ENCODE data around the gene KCNAB2. TPM values are rescaled to one million over a fixed set of nuclear protein-coding genes. Genes with fewer than 3 reads are reported as not detected.

KCNAB2 gene
- polyA plus RNA-seq, 3 donors from 2014 or later: 26.1 to 73.8 (median 42.7) TPM

DNA sequence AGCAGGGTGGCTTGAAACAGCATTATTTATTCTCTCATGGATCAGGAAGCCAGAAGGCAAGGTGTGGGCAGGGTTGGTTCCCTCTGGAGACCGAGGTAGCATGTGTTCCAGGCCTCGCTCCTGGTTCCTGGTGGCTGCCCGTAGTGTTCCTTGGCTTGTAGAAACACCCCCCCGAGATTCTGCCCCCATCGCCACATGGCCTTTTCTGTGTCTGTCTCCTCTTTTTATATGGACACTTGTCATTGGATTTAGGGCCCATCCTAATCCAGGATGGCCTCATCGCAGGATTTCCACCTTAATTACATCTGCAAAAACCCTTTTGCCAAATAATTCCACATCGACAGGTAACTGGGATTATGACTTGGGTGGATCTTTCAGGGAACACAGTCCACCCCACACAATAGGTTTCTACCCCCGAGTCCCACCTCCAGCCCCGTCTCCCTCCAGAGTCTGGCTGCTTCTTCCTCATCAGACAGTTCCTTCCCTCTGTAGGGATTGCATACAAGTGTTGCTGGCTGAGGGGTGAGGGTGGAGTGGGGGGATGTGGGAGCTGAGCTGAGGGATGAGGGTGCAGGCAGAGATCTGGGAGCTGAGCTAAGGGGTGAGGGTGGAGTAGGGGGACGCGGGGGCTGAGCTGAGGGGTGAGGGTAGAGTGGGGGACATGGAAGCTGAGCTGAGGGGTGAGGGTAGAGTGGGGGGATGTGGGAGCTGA lies 41.1 kb upstream of the KCNAB2 start:
- Mint-ChIP-seq H3K36me3 (peaks cover 0 to 4% (median 0%) of the 10 kb centered on the region in 3 donors), H3K4me3 (peak overlapping the region in 3 of 5 donors; percentile 38 to 60 (median 54))

DNA sequence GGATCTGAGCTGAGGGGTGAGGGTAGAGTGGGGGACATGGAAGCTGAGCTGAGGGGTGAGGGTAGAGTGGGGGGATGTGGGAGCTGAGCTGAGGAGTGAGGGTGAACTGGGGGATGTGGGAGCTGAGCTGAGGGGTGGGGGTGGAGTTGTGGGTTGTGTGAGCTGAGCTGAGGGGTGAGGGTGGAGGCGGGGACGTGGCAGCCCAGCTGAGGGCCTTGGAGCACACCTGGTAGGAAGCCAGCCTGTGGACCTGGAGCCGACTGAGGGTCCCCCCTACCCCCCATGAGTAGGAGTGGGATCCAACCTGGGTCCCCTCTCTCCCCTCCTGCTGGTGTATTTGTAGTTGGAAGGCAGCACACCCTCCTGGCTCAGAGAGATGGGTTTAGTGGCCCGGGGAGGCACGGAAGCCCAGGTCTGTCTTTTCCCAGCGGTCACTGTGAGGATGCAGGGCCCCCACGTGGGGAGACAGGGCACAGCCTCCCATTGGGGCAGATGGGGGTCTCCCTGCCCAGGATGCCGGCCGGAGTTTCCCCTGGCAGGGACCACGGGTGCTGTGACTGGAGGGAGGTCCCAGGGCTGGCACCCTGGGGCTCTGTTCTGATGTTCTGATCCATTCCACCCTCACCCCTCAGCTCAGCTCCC lies 40.3 kb upstream of the KCNAB2 start:
- H3K4me1 Mint-ChIP-seq: peaks cover 58 to 67% of the 10 kb centered on the region in 2 donors
- H3K27me3 Mint-ChIP-seq (ENCODE audit: low read depth in 3 of 3): peaks cover 0 to 2% (median 1%) of the 10 kb centered on the region in 3 donors
- peak overlapping the region in 3 of 6 donors; percentile 31 to 74 (median 73) for H3K27ac Mint-ChIP-seq
- peak overlapping the region in 2 of 5 donors; percentile 17 to 29 for H3K4me3 Mint-ChIP-seq
- H3K36me3 Mint-ChIP-seq: peaks cover 0 to 4% (median 0%) of the 10 kb centered on the region in 3 donors
- no peaks in the 10 kb centered on the region for H3K9me3 Mint-ChIP-seq
- DNase-seq: no peak

More for the DNA sequence above, 41.1 kb upstream of the KCNAB2 start:
- Mint-ChIP-seq H3K27ac (peak overlapping the region in 3 of 6 donors; percentile 23 to 93 (median 78)), H3K4me1 (peaks cover 57 to 63% of the 10 kb centered on the region in 2 donors), H3K27me3 (ENCODE audit: low read depth in 3 of 3) (peaks cover 0 to 2% (median 1%) of the 10 kb centered on the region in 3 donors), H3K9me3 (no peaks in the 10 kb centered on the region)
- DNase-seq: no peak

DNA sequence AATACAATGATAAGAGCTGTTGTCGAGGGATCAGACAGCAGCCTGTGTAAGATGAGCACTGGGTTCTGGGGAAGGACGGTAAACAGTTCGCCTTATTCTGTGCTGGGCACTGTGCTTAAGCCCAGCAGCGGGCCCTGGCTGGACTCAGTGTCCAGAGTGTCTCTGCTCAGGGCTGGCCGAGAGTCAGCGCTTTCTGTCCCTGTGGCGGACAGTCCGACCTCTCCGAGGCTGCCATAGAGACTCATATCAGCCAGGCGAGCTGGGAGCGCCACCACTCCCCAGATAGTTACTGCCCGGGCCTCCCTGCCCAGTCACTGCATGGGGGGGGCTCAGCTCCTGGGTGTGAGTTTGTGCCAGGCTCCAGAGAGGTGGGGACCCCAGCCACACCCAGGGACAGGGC lies 38.8 kb upstream of the KCNAB2 start:
- DNase-seq: no peak
- peaks cover 69 to 74% of the 10 kb centered on the region in 2 donors for H3K4me1 Mint-ChIP-seq
- H3K27me3 Mint-ChIP-seq (ENCODE audit: low read depth in 3 of 3): peaks cover 1 to 4% (median 4%) of the 10 kb centered on the region in 3 donors
- peak overlapping the region in 4 of 6 donors; percentile 42 to 73 (median 64) for H3K27ac Mint-ChIP-seq
- peak overlapping the region in 3 of 5 donors; percentile 16 to 77 (median 74) for H3K4me3 Mint-ChIP-seq
- peaks cover 0 to 4% (median 0%) of the 10 kb centered on the region in 3 donors for H3K36me3 Mint-ChIP-seq
- peaks cover 0 to 3% (median 0%) of the 10 kb centered on the region in 6 donors for H3K9me3 Mint-ChIP-seq

DNA sequence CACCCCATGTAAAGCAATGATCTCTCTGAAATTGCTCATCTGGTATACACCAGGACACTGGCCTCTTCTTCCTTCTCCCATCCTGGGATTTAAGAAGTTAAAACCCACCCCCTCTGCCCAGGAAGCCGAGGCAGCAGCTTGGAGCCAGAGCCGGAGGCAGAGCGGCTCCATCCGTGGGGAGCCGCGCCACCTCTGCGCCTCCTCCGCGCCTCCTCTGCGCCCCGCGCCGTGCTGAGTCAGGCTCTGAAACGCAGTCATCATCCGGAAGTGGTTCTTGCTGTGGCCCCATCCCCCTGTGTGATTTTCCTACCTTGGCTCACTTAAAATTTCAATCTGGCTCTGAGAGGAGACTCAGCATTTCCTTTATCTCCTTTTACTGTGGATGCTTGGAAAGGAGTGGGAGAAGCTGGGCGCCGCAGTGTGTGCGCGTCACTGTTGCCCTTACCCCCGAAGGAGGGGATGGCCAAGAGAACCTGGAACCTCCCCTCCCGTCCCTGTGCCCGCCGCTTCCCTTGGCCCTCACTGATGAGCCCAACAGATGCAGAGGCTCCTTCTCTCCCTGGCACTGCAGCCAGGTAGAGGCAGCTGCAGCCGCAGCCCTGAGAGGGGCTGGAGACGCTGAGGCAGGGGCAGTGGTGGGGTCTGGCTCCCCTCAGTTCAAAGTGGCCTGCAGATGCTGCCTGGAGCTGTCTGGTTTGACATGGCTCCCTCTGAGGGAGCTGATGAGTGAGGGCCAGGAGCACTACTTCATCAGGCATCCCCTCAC lies 38.2 kb upstream of the KCNAB2 start:
- H3K4me3 Mint-ChIP-seq: peak overlapping the region in 4 of 5 donors; percentile 36 to 74 (median 58)
- H3K27ac Mint-ChIP-seq: peak overlapping the region in 4 of 6 donors; percentile 42 to 73 (median 64)
- H3K36me3 Mint-ChIP-seq: peaks cover 0 to 4% (median 0%) of the 10 kb centered on the region in 3 donors
- peaks cover 65 to 70% of the 10 kb centered on the region in 2 donors for H3K4me1 Mint-ChIP-seq
- peak in 1 of 3 donors; percentile 29 for DNase-seq
- peaks cover 0 to 3% (median 0%) of the 10 kb centered on the region in 6 donors for H3K9me3 Mint-ChIP-seq
- peaks cover 1 to 4% (median 4%) of the 10 kb centered on the region in 3 donors for H3K27me3 Mint-ChIP-seq (ENCODE audit: low read depth in 3 of 3)

DNA sequence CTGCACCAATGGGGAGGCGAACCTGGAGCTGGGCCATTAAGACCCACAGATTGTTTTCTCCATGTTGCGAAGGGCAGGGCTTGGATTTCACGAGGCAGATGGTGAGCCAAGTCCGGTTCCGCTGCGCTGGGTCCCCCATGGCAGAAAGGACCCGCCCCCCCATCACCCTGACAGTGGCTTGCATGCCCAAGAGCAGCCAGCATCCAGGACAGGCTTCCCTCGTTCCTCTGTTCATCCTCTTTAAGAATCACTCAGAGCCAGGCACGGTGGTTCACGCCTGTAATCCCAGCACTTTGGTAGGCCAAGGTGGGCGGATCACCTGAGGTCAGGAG lies 37.6 kb upstream of the KCNAB2 start:
- H3K9me3 Mint-ChIP-seq: peaks cover 0 to 3% (median 0%) of the 10 kb centered on the region in 6 donors
- DNase-seq: no peak
- peak overlapping the region in 1 of 6 donors; percentile 24 for H3K27ac Mint-ChIP-seq
- H3K4me1 Mint-ChIP-seq: peaks cover 65 to 73% of the 10 kb centered on the region in 2 donors
- no peak overlapping the region for H3K4me3 Mint-ChIP-seq
- H3K27me3 Mint-ChIP-seq (ENCODE audit: low read depth in 3 of 3): peaks cover 4% of the 10 kb centered on the region in 3 donors
- peaks cover 0 to 4% (median 0%) of the 10 kb centered on the region in 3 donors for H3K36me3 Mint-ChIP-seq

DNA sequence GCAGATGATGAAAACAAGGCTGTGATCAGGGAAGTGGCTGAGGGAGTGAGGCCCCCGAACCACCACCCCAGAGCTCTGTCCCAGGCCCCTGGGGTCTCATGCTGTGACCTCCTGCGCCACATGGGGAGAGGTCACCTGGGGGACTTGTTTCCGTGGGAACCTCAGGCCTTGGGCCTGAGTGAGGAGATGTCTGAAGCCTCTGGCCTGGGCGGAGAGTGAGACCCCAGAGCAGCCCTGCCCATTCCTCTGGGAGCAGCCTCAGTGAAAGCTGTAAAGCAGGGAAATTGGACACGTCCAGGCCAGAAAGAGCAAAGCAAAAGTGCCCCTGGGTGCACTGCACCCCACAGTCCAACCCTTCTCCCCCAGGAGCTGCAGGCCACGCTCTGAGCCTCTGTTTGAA lies 37.0 kb upstream of the KCNAB2 start:
- Mint-ChIP-seq H3K27me3 (ENCODE audit: low read depth in 3 of 3) (peaks cover 3 to 4% (median 4%) of the 10 kb centered on the region in 3 donors), H3K27ac (peak overlapping the region in 1 of 6 donors; percentile 24), H3K4me3 (no peak overlapping the region), H3K36me3 (no peaks in the 10 kb centered on the region), H3K9me3 (peaks cover 0 to 3% (median 0%) of the 10 kb centered on the region in 6 donors), H3K4me1 (peaks cover 65 to 74% of the 10 kb centered on the region in 2 donors)
- DNase-seq: no peak

DNA sequence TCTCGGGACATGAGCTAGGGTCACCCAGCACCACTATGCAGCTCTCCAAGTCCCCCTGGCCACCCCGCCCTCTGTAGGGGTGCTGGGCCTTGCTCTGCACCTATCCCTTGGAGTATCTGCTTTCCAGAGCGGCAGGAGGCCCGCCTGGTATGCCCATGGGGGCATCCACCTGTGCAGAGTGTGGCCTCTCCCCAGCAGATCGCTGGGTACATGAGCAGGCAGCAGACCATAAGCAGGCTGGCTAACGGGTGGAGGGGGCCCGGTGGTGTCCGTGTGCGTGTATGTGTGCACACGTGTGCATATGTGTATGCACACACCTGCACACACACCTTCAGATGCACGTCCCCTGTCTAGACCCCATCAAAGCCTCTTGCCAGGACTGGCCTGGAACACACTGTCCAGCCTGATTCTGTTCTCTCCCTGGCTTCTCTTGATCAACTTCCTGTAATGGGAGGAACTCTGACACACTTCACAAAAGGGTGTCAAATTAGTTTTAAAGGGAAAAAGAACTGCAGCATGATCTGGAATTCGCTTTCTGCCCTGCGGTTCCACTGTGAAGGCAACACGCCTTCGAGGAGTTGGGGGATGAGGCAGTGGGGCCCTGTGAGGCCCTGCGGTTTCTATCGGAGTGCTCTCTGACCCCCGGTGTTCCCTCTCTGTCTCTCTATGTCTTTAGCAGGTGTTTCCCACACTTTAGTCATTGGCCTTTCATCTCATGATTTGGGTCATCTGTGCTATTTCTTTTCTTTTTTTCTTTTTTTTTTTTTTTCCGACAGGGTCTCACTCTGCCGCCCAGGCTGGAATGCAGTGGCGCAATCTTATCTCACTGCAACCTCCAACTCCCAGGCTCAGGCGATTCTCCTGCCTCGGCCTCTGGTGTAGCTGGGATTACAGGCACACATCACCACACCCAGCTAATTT lies 36.3 kb upstream of the KCNAB2 start:
- DNase-seq: no peak
- Mint-ChIP-seq H3K27me3 (ENCODE audit: low read depth in 3 of 3) (peaks cover 2 to 4% (median 4%) of the 10 kb centered on the region in 3 donors), H3K4me1 (peaks cover 65 to 72% of the 10 kb centered on the region in 2 donors), H3K27ac (peak overlapping the region in 4 of 6 donors; percentile 7 to 90 (median 58)), H3K9me3 (peaks cover 0 to 3% (median 0%) of the 10 kb centered on the region in 6 donors), H3K36me3 (no peaks in the 10 kb centered on the region), H3K4me3 (peak overlapping the region in 2 of 5 donors; percentile 10 to 53)

DNA sequence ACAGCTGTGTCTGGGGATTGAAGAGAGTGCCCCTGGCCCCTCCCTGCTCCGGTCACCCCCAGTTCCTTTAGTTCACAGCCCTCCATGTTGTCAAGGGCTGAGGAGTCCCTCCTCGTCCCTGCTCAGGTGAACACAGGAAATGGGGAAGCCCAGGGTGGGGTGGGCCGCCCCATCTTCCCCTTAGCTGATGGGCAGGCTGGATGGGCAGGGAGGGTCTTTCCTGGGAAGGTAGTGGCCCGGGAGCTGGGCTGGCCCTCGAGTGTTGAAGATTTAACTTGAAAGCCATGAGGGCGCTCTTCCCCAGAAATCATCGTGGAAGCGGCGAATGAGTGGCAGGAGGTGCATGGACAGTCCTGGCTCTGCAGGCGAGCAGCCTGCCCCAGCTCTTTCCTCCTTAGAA lies 35.1 kb upstream of the KCNAB2 start:
- H3K27me3 Mint-ChIP-seq (ENCODE audit: low read depth in 3 of 3): peaks cover 2 to 4% (median 4%) of the 10 kb centered on the region in 3 donors
- peak overlapping the region in 2 of 5 donors; percentile 18 to 50 for H3K4me3 Mint-ChIP-seq
- H3K36me3 Mint-ChIP-seq: no peaks in the 10 kb centered on the region
- DNase-seq: no peak
- H3K27ac Mint-ChIP-seq: peak overlapping the region; percentile 61 to 90 (median 82)
- H3K4me1 Mint-ChIP-seq: peaks cover 63 to 68% of the 10 kb centered on the region in 2 donors
- H3K9me3 Mint-ChIP-seq: peaks cover 0 to 3% (median 0%) of the 10 kb centered on the region in 6 donors

DNA sequence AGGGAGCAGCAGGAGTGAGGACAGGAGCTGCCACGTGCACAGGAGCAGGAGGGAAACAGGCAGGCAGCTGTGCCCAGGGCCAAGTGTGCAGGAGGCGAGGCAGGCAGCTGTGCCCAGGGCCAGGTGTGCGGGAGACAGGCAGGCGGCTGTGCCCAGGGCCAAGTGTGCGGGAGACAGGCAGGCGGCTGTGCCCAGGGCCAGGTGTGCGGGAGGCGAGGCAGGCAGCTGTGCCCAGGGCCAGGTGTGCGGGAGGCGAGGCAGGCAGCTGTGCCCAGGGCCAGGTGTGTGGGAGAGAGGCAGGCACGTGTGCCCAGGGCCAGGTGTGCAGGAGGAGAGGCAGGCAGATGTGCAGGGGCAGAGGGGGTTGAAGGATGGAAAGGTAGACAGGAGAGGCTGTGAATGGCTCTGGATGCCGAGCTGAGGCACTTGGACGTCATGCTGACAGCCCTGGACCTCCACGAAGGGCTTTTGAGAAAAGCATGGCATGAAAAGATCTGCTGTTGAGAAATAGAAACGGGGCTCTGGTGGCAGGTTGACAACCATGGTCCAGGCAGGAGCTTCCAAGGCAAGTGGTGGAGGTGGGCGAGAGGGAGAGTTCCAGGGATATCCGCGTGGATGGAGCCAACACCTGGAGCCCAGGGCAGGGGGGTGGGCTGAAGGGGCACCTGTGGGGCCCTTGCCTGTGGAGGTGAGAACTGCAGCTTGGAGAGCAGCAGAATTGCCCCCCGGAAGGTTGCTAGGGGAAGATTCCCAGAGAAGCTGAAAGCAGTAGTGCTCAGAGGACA lies 34.3 kb upstream of the KCNAB2 start:
- H3K27me3 Mint-ChIP-seq (ENCODE audit: low read depth in 3 of 3): peaks cover 2 to 4% (median 4%) of the 10 kb centered on the region in 3 donors

DNA sequence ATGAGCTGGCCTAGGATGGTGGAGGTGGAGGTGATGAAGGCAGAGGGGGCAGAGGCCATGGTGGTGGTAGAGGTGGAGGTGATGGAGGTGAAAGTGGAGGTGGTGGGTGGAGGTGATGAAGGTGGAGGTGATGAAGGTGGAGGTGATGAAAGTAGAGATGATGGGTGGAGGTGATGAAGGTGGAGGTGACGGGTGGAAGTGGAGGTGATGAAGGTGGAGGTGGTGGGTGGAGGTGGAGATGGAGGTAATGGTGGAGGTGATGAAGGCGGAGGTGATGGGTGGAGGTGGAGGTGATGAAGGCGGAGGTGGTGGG lies 33.8 kb upstream of the KCNAB2 start:
- Mint-ChIP-seq H3K27me3 (ENCODE audit: low read depth in 3 of 3) (peaks cover 2 to 4% (median 3%) of the 10 kb centered on the region in 3 donors), H3K4me1 (peaks cover 58 to 63% of the 10 kb centered on the region in 2 donors), H3K36me3 (no peaks in the 10 kb centered on the region), H3K4me3 (peak overlapping the region in 1 of 5 donors; percentile 49), H3K27ac (peak overlapping the region; percentile 71 to 92 (median 86)), H3K9me3 (peaks cover 0 to 3% (median 0%) of the 10 kb centered on the region in 6 donors)
- DNase-seq: no peak

More for the DNA sequence above, 34.3 kb upstream of the KCNAB2 start:
- Mint-ChIP-seq H3K36me3 (no peaks in the 10 kb centered on the region), H3K9me3 (peaks cover 0 to 3% (median 0%) of the 10 kb centered on the region in 6 donors), H3K4me1 (peaks cover 63 to 67% of the 10 kb centered on the region in 2 donors), H3K4me3 (peak overlapping the region in 4 of 5 donors; percentile 40 to 55 (median 49)), H3K27ac (peak overlapping the region; percentile 71 to 92 (median 88))
- no peak for DNase-seq

DNA sequence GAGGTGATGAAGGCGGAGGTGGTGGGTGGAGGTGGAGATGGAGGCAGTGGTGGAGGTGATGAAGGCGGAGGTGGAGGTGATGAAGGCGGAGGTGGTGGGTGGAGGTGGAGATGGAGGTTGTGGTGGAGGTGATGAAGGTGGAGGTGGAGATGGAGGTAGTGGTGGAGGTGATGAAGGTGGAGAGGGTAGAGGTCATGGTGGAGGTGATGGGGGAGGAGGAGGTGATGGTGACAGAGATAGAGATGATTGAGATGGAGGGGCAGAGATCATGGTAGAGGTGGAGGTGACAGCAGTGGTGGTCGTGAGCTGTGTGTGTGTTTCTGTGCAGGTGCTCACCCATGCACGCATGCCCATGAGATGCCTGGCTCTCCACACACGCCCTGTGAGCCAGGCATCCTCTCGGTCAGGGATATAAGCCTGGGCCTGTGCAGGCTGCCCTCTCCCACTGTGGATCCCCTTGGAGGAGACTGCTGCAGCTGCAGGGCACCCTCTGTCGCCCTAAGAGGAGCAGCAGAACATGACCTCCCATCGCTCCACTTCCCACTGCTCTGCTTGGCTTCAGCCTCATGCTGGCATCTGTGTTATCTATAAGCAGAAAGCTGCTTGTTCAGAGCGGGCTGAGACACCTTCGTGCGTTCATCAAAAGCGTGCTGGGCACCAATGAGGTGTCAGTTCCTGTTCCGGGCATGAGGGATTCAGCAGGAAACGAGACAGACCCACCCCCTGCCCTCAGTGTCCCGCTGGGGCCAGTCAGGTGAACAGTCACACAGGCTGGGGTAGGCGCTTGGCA lies 33.0 kb upstream of the KCNAB2 start:
- Mint-ChIP-seq H3K9me3 (peaks cover 0 to 3% (median 0%) of the 10 kb centered on the region in 6 donors), H3K27ac (peak overlapping the region; percentile 84 to 91 (median 86)), H3K4me3 (peak overlapping the region in 4 of 5 donors; percentile 32 to 63 (median 42)), H3K4me1 (peaks cover 50 to 55% of the 10 kb centered on the region in 2 donors), H3K27me3 (ENCODE audit: low read depth in 3 of 3) (peaks cover 2 to 4% (median 3%) of the 10 kb centered on the region in 3 donors), H3K36me3 (no peaks in the 10 kb centered on the region)
- peak; percentile 41 to 61 (median 44) for DNase-seq
